CD4-positive, alpha-beta T cell treated with Interleukin-12 subunit alpha and Interleukin-12 subunit beta, for 1 hour (primary cell): ENCODE data around the gene DHX35.
"Not testable (repeated sequence)": the region's sequence is repeated elsewhere in the genome, so short reads cannot be mapped to it uniquely, and the experiment has no call there.

Experiments
- DNase-seq: peaks from one replicate; pipeline ENCODE4 v3.0.0-alpha.2; 2020

DHX35 gene

GRCh38 chr20:38941726-38942389 lies 20.3 kb upstream of the DHX35 start:
- no peak for DNase-seq

GRCh38 chr20:38945012-38945411 lies 17.1 kb upstream of the DHX35 start:
- DNase-seq: no peak

- no peak for DNase-seq
Observed at GRCh38 chr20:38946836-38947235, 15.3 kb upstream of the DHX35 start.

- no peak for DNase-seq
Observed at GRCh38 chr20:38947931-38948362, 14.2 kb upstream of the DHX35 start.

- DNase-seq: no peak
Observed at GRCh38 chr20:38950254-38950653, 11.9 kb upstream of the DHX35 start.

GRCh38 chr20:38951611-38952010 lies 10.5 kb upstream of the DHX35 start:
- DNase-seq: no peak

GRCh38 chr20:38952153-38952552 lies 10.0 kb upstream of the DHX35 start:
- DNase-seq: no peak

- no peak for DNase-seq
Observed at GRCh38 chr20:38953630-38954340, 8.4 kb upstream of the DHX35 start.

GRCh38 chr20:38957235-38957876 lies 4.8 kb upstream of the DHX35 start:
- no peak for DNase-seq

- DNase-seq: no peak
Observed at GRCh38 chr20:38957915-38958485, 4.1 kb upstream of the DHX35 start.

- DNase-seq: not testable (repeated sequence)
Observed at GRCh38 chr20:38960187-38960687, 1.9 kb upstream of the DHX35 start.

GRCh38 chr20:38961530-38962043 lies 557 bp upstream of the DHX35 start:
- no peak for DNase-seq

- no peak for DNase-seq
Observed at GRCh38 chr20:38962928-38963401, 821 bp downstream of the DHX35 start.

- no peak for DNase-seq
Observed at GRCh38 chr20:38963745-38964144, 1.6 kb downstream of the DHX35 start.

GRCh38 chr20:38965264-38965663 lies 3.1 kb downstream of the DHX35 start:
- no peak for DNase-seq

- DNase-seq: no peak
Observed at GRCh38 chr20:38968090-38968489, 5.9 kb downstream of the DHX35 start.

- DNase-seq: no peak
Observed at GRCh38 chr20:38969708-38970107, 7.6 kb downstream of the DHX35 start.

GRCh38 chr20:38970302-38970701 lies 8.2 kb downstream of the DHX35 start:
- no peak for DNase-seq

- no peak for DNase-seq
Observed at GRCh38 chr20:38973107-38973506, 11.0 kb downstream of the DHX35 start.

- no peak for DNase-seq
Observed at GRCh38 chr20:38973645-38974044, 11.5 kb downstream of the DHX35 start.

GRCh38 chr20:38975539-38976120 lies 13.5 kb downstream of the DHX35 start:
- no peak for DNase-seq

GRCh38 chr20:38979434-38979833 lies 17.3 kb downstream of the DHX35 start:
- no peak for DNase-seq

GRCh38 chr20:38979842-38980241 lies 17.7 kb downstream of the DHX35 start:
- DNase-seq: no peak
